ENCODE measurements around the gene ST7.

DNA sequence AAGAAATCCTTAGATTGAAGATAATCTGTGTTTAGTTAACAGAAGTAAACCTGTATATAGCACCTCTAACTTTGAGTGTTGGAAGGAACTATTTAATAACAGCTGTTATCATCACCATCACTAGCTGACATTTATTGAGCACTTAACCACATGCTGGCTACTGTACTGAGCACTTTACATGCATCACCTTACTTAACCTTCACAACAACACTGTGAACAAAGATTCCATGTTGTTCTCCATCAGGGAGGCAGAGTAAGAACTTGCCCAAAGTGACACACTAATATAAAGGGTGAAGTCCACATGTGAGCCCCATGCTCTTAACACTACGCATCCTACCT lies 182.2 kb downstream of the ST7 start:
- TF ChIP-seq, protein P1, sequence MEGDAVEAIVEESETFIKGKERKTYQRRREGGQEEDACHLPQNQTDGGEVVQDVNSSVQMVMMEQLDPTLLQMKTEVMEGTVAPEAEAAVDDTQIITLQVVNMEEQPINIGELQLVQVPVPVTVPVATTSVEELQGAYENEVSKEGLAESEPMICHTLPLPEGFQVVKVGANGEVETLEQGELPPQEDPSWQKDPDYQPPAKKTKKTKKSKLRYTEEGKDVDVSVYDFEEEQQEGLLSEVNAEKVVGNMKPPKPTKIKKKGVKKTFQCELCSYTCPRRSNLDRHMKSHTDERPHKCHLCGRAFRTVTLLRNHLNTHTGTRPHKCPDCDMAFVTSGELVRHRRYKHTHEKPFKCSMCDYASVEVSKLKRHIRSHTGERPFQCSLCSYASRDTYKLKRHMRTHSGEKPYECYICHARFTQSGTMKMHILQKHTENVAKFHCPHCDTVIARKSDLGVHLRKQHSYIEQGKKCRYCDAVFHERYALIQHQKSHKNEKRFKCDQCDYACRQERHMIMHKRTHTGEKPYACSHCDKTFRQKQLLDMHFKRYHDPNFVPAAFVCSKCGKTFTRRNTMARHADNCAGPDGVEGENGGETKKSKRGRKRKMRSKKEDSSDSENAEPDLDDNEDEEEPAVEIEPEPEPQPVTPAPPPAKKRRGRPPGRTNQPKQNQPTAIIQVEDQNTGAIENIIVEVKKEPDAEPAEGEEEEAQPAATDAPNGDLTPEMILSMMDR (IDR thresholded peaks at IDR 0.05): no peak
- TF ChIP-seq POLR2A (IDR thresholded peaks at IDR 0.05) (no peak), EP300 (IDR thresholded peaks at IDR 0.05) (no peak)

All from tibial nerve (tissue), 4 donors.